Measurements from ENCODE around the gene KIF6. TPM values are rescaled to one million over a fixed set of nuclear protein-coding genes. Genes with fewer than 3 reads are reported as not detected.
"Not testable (repeated sequence)": the region's sequence is repeated elsewhere in the genome, so short reads cannot be mapped to it uniquely, and the experiment has no call there.

KIF6 gene
- total RNA-seq, 1 experiment from 2014 or later, result 0.80 TPM

- not testable (repeated sequence) for DNase-seq
Measured at GRCh38 chr6:39479819-39480218, 245.4 kb downstream of the KIF6 start.

DNA sequence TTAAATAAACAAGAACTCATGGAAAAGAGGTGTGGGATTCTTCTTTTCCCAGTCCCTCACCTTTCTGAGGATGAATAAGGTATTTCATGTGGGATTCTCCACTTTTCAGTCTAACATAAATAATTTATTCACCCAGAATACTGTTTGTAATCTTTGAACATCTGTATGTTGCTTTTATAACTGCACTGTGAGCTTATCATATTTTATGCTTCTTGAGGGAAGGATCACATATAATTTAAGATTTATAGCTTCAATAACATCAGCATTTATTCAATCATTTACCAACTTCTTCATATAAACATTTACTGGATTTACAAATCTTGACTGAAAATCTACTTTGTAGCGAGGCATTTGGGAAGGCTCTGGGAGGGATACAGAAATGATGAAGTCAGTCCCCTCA, 248.5 kb downstream of the KIF6 start:
- DNase-seq, result no peak
- Histone ChIP-seq H3K4me3 (ENCODE audit: insufficient read depth, low read depth, low read length) (no peak overlapping the region), H3K36me3 (replicated peaks; ENCODE audit: control insufficient read depth, insufficient read depth, low read length) (no peaks in the 10 kb centered on the region), H3K27me3 (ENCODE audit: control insufficient read depth, insufficient read depth, low read length) (no peaks in the 10 kb centered on the region)

More at GRCh38 chr6:39479819-39480218, 245.4 kb downstream of the KIF6 start:
- H3K27me3 ChIP-seq (ENCODE audit: control insufficient read depth, insufficient read depth, low read length); H3K4me3 ChIP-seq (ENCODE audit: insufficient read depth, low read depth, low read length); H3K36me3 ChIP-seq (replicated peaks; ENCODE audit: control insufficient read depth, insufficient read depth, low read length): not testable (repeated sequence)

DNA sequence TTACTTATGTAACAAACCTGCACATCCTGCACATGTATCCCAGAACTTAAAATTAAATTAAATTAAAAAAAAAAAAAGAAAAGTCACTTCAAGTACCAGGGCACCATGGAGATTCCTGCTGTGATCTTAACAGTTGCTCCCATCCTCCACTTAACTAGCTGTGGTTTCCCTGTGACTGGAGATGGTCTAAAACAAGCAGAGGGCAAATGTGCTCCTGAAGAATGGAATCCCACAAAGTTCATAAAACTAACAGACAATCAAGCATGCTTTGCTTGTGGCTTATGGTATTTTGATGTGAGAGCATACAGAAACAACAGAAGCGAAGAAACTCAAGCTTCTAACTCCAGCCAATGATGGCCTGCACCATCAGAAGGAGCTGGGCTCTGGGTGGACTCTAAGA, 249.1 kb downstream of the KIF6 start:
- DNase-seq, result no peak
- Histone ChIP-seq H3K36me3 (replicated peaks; ENCODE audit: control insufficient read depth, insufficient read depth, low read length) (no peaks in the 10 kb centered on the region), H3K27me3 (ENCODE audit: control insufficient read depth, insufficient read depth, low read length) (no peaks in the 10 kb centered on the region), H3K4me3 (ENCODE audit: insufficient read depth, low read depth, low read length) (no peak overlapping the region)

- no peaks in the 10 kb centered on the region for H3K27me3 ChIP-seq (ENCODE audit: control insufficient read depth, insufficient read depth, low read length)
- no peaks in the 10 kb centered on the region for H3K36me3 ChIP-seq (replicated peaks; ENCODE audit: control insufficient read depth, insufficient read depth, low read length)
- DNase-seq, result no peak
- no peak overlapping the region for H3K4me3 ChIP-seq (ENCODE audit: insufficient read depth, low read depth, low read length)
Measured at GRCh38 chr6:39471954-39472659, 253.1 kb downstream of the KIF6 start.

DNA sequence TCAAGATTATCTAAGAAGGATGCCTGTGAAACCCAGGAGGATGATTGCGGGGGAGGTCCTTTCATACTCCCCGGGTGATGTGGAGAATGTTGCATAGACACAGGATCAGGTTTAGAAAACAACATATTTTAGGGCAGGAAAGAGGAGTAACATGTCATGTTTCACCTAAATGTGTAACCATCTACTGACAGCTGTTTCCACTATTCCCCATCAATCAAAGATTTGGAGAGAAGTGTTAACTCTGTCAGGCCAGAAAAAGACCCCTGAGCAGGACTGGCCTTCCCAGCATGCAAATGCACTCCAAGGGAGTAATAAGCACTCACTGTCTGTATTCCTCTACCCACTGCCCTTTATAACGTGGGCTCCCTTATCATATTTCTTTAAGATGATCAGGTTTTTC, 254.7 kb downstream of the KIF6 start:
- no peak overlapping the region for H3K4me3 ChIP-seq (ENCODE audit: insufficient read depth, low read depth, low read length)
- H3K27me3 ChIP-seq (ENCODE audit: control insufficient read depth, insufficient read depth, low read length), result no peaks in the 10 kb centered on the region
- H3K36me3 ChIP-seq (replicated peaks; ENCODE audit: control insufficient read depth, insufficient read depth, low read length), result no peaks in the 10 kb centered on the region
- no peak for DNase-seq

DNA sequence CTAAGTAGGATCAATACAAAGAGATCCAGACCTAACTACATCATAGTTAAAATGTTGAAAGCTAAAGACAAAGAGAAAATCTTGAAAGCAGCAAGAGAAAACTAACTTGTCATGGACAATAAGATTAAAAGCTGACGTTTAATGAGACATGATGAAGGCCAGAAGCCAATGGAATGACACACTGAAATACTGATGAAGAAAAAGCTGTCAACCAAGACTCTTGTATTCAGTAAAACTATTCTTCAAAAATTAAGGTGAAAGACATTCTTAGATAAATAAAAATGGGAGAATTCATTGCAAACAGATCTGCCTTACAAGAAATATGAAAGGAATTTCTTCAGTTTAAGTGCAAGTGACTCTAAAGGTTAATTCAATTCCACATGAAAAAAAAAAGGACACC, 256.8 kb downstream of the KIF6 start:
- no peaks in the 10 kb centered on the region for H3K36me3 ChIP-seq (replicated peaks; ENCODE audit: control insufficient read depth, insufficient read depth, low read length)
- H3K27me3 ChIP-seq (ENCODE audit: control insufficient read depth, insufficient read depth, low read length), result no peaks in the 10 kb centered on the region
- H3K4me3 ChIP-seq (ENCODE audit: insufficient read depth, low read depth, low read length), result no peak overlapping the region
- no peak for DNase-seq

DNA sequence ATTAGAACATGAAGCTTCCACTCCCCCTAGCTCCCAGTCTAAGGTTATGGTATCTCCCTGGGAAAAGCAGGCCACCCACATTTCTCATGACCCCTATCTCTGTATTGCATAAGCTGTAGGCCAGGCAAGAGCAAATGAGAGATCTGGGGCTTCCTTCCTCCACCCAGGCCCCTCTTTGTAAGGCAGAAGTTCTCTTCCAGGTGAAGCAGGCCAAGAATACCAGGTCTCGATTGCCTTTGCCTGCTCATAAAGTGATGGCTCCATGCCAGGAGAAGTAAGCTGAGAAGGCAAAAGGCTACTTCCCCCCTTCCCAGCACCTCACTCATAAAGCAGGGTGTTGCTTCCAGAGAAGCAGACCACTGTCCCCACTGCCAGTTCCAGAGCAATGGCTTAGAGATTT, 258.6 kb downstream of the KIF6 start:
- Histone ChIP-seq H3K4me3 (ENCODE audit: insufficient read depth, low read depth, low read length) (no peak overlapping the region), H3K36me3 (replicated peaks; ENCODE audit: control insufficient read depth, insufficient read depth, low read length) (no peaks in the 10 kb centered on the region), H3K27me3 (ENCODE audit: control insufficient read depth, insufficient read depth, low read length) (no peaks in the 10 kb centered on the region)
- no peak for DNase-seq

GRCh38 chr6:39465539-39465938, 259.7 kb downstream of the KIF6 start:
- H3K27me3 ChIP-seq (ENCODE audit: control insufficient read depth, insufficient read depth, low read length), result no peaks in the 10 kb centered on the region
- no peaks in the 10 kb centered on the region for H3K36me3 ChIP-seq (replicated peaks; ENCODE audit: control insufficient read depth, insufficient read depth, low read length)
- no peak overlapping the region for H3K4me3 ChIP-seq (ENCODE audit: insufficient read depth, low read depth, low read length)
- DNase-seq, result no peak

GRCh38 chr6:39464067-39464466, 261.1 kb downstream of the KIF6 start:
- Histone ChIP-seq H3K36me3 (replicated peaks; ENCODE audit: control insufficient read depth, insufficient read depth, low read length) (no peaks in the 10 kb centered on the region), H3K27me3 (ENCODE audit: control insufficient read depth, insufficient read depth, low read length) (no peaks in the 10 kb centered on the region), H3K4me3 (ENCODE audit: insufficient read depth, low read depth, low read length) (no peak overlapping the region)
- DNase-seq, result no peak

DNA sequence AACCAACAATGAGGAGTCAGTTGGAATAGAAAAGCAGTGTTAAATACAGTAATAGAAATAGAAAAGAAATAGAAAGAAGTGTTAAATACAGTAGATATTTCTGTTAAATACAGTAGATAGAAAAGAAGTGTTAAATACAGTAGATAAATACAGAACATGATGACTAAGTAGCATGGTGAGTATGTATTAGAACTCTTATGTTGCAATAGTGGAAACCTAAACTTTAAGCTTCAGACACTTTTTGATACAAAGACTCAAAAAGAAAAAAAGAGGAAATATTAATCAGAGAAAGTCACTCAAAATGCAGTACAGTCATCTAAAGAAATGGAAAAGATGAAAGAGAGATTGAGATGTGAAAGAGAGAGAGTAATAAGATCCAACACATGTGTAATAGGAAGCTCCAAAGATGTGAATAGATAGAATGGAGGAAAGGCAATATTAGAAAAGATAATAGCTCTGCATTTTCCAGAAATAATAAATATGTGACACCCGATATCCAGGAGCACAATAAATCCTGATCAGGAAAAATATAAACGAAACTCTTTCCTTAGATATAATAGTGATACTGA, 271.2 kb downstream of the KIF6 start:
- no peak overlapping the region for H3K4me3 ChIP-seq (ENCODE audit: insufficient read depth, low read depth, low read length)
- no peaks in the 10 kb centered on the region for H3K36me3 ChIP-seq (replicated peaks; ENCODE audit: control insufficient read depth, insufficient read depth, low read length)
- H3K27me3 ChIP-seq (ENCODE audit: control insufficient read depth, insufficient read depth, low read length), result no peaks in the 10 kb centered on the region
- DNase-seq, result no peak

DNA sequence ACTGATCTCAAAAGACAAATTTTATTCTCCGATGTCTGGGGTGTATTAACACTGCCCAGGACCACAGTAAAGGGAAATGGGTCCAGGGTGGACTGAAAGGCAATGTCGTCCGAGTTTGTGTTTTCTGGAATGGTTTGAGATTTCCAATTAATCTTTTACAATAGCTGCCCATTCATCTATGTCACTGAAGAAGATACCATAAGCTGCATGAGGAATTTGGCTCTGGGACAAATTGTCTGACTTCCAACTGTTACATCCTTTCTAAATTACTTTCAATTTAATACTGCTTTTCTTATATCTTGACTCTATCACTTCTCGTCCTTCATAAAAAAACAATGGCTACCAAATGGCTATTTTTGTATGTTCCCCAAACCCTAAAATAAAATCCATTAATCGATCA, 272.0 kb downstream of the KIF6 start:
- DNase-seq, result no peak
- Histone ChIP-seq H3K36me3 (replicated peaks; ENCODE audit: control insufficient read depth, insufficient read depth, low read length) (no peaks in the 10 kb centered on the region), H3K27me3 (ENCODE audit: control insufficient read depth, insufficient read depth, low read length) (no peaks in the 10 kb centered on the region), H3K4me3 (ENCODE audit: insufficient read depth, low read depth, low read length) (no peak overlapping the region)

- H3K27me3 ChIP-seq (ENCODE audit: control insufficient read depth, insufficient read depth, low read length), result no peaks in the 10 kb centered on the region
- H3K4me3 ChIP-seq (ENCODE audit: insufficient read depth, low read depth, low read length), result no peak overlapping the region
- H3K36me3 ChIP-seq (replicated peaks; ENCODE audit: control insufficient read depth, insufficient read depth, low read length), result no peaks in the 10 kb centered on the region
- no peak for DNase-seq
Measured at GRCh38 chr6:39452306-39453145, 272.7 kb downstream of the KIF6 start.

- peak; percentile 48 for DNase-seq
Measured at GRCh38 chr6:39451831-39452230, 273.4 kb downstream of the KIF6 start.

DNA sequence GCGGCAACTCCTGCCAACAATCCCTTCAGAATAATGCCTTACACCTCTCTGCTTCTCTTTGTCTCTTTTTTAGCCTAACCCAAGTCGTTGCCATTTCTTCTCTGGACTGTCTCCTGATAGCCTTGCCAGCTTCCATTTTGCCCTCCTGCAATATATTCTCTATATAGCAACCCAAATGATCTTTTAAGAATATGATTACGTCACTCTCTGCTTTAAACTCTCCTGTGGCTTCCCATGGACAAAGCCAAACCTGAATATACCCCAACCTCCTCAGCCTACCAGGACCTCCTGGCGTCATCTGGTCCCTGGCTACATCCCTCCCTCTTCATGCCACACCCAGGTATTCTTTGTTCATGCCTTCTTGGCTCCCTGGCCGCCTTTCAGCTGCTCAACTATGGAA, 276.2 kb downstream of the KIF6 start:
- no peak for DNase-seq
- H3K27me3 ChIP-seq (ENCODE audit: control insufficient read depth, insufficient read depth, low read length), result no peaks in the 10 kb centered on the region
- no peak overlapping the region for H3K4me3 ChIP-seq (ENCODE audit: insufficient read depth, low read depth, low read length)
- H3K36me3 ChIP-seq (replicated peaks; ENCODE audit: control insufficient read depth, insufficient read depth, low read length), result no peaks in the 10 kb centered on the region

More at GRCh38 chr6:39451831-39452230, 273.4 kb downstream of the KIF6 start:
- no peak overlapping the region for H3K4me3 ChIP-seq (ENCODE audit: insufficient read depth, low read depth, low read length)
- no peaks in the 10 kb centered on the region for H3K36me3 ChIP-seq (replicated peaks; ENCODE audit: control insufficient read depth, insufficient read depth, low read length)
- H3K27me3 ChIP-seq (ENCODE audit: control insufficient read depth, insufficient read depth, low read length), result no peaks in the 10 kb centered on the region

- no peak for DNase-seq
- Histone ChIP-seq H3K27me3 (ENCODE audit: control insufficient read depth, insufficient read depth, low read length) (no peaks in the 10 kb centered on the region), H3K36me3 (replicated peaks; ENCODE audit: control insufficient read depth, insufficient read depth, low read length) (no peaks in the 10 kb centered on the region), H3K4me3 (ENCODE audit: insufficient read depth, low read depth, low read length) (no peak overlapping the region)
Measured at GRCh38 chr6:39446909-39447308, 278.3 kb downstream of the KIF6 start.
